ENCODE measurements around the gene C16orf54.
A peak's percentile ranks its signal among the peaks of the same experiment; 100 is the strongest.

C16orf54 gene

DNA sequence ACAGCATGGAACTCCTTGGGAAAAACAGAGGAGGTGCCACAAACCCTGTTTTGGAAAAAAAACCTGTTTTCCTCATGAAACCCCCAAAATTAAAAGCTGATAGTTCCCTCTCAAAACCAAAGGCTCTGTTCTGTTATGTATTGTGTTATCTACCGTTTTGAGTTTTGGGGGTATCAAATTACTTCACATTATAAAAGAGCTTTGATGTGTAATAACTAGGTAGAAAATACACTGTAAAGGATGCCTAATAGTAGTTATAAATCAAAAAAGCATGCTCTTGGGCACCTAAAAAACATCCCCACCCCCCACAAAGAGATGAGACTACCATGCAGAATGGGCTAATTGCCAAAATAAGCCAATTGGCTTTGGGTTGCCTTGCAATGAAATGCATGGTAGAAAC, 30.8 kb downstream of the C16orf54 start (continued):
- TF ChIP-seq, protein P1, sequence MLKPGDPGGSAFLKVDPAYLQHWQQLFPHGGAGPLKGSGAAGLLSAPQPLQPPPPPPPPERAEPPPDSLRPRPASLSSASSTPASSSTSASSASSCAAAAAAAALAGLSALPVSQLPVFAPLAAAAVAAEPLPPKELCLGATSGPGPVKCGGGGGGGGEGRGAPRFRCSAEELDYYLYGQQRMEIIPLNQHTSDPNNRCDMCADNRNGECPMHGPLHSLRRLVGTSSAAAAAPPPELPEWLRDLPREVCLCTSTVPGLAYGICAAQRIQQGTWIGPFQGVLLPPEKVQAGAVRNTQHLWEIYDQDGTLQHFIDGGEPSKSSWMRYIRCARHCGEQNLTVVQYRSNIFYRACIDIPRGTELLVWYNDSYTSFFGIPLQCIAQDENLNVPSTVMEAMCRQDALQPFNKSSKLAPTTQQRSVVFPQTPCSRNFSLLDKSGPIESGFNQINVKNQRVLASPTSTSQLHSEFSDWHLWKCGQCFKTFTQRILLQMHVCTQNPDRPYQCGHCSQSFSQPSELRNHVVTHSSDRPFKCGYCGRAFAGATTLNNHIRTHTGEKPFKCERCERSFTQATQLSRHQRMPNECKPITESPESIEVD (tag by site-specific recombination; IDR thresholded peaks at IDR 0.05) = peak; percentile 64
- no peak for TF ChIP-seq ZNF768 (tag by site-specific recombination; IDR thresholded peaks at IDR 0.05)
- no peak for TF ChIP-seq ZNF76 (tag by site-specific recombination; IDR thresholded peaks at IDR 0.05; ENCODE audit: borderline replicate concordance, low read depth)
- TF ChIP-seq, protein P2, sequence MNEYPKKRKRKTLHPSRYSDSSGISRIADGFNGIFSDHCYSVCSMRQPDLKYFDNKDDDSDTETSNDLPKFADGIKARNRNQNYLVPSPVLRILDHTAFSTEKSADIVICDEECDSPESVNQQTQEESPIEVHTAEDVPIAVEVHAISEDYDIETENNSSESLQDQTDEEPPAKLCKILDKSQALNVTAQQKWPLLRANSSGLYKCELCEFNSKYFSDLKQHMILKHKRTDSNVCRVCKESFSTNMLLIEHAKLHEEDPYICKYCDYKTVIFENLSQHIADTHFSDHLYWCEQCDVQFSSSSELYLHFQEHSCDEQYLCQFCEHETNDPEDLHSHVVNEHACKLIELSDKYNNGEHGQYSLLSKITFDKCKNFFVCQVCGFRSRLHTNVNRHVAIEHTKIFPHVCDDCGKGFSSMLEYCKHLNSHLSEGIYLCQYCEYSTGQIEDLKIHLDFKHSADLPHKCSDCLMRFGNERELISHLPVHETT (tag by site-specific recombination; IDR thresholded peaks at IDR 0.05) = no peak
- no peak for TF ChIP-seq ZNF555 (tag by site-specific recombination; conservative IDR thresholded peaks at IDR 0.05)
- no peak for TF ChIP-seq ZNF223 (tag by site-specific recombination; IDR thresholded peaks at IDR 0.05)
- TF ChIP-seq, protein P3, sequence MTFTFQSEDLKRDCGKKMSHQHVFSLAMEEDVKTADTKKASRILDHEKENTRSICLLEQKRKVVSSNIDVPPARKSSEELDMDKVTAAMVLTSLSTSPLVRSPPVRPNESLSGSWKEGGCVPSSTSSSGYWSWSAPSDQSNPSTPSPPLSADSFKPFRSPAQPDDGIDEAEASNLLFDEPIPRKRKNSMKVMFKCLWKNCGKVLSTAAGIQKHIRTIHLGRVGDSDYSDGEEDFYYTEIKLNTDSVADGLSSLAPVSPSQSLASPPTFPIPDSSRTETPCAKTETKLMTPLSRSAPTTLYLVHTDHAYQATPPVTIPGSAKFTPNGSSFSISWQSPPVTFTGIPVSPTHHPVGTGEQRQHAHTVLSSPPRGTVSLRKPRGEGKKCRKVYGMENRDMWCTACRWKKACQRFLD (tag by site-specific recombination; IDR thresholded peaks at IDR 0.05) = no peak
- TF ChIP-seq ZNF544 (tag by site-specific recombination; IDR thresholded peaks at IDR 0.05) = no peak
- no peak for TF ChIP-seq ZNF114 (tag by site-specific recombination; IDR thresholded peaks at IDR 0.05)
- TF ChIP-seq ZNF843 (tag by site-specific recombination; IDR thresholded peaks at IDR 0.05) = peak; percentile 34; the same call in 1 of the 2 replicates
- TF ChIP-seq MZF1 (tag by site-specific recombination; IDR thresholded peaks at IDR 0.05; ENCODE audit: borderline replicate concordance) = no peak
- TF ChIP-seq, protein P4, sequence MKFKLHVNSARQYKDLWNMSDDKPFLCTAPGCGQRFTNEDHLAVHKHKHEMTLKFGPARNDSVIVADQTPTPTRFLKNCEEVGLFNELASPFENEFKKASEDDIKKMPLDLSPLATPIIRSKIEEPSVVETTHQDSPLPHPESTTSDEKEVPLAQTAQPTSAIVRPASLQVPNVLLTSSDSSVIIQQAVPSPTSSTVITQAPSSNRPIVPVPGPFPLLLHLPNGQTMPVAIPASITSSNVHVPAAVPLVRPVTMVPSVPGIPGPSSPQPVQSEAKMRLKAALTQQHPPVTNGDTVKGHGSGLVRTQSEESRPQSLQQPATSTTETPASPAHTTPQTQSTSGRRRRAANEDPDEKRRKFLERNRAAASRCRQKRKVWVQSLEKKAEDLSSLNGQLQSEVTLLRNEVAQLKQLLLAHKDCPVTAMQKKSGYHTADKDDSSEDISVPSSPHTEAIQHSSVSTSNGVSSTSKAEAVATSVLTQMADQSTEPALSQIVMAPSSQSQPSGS (tag by site-specific recombination; IDR thresholded peaks at IDR 0.05; ENCODE audit: low read depth) = no peak
- TF ChIP-seq, protein P5, sequence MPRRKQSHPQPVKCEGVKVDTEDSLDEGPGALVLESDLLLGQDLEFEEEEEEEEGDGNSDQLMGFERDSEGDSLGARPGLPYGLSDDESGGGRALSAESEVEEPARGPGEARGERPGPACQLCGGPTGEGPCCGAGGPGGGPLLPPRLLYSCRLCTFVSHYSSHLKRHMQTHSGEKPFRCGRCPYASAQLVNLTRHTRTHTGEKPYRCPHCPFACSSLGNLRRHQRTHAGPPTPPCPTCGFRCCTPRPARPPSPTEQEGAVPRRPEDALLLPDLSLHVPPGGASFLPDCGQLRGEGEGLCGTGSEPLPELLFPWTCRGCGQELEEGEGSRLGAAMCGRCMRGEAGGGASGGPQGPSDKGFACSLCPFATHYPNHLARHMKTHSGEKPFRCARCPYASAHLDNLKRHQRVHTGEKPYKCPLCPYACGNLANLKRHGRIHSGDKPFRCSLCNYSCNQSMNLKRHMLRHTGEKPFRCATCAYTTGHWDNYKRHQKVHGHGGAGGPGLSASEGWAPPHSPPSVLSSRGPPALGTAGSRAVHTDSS (tag by site-specific recombination; IDR thresholded peaks at IDR 0.05) = no peak
- no peak for TF ChIP-seq SCRT2 (tag by site-specific recombination; IDR thresholded peaks at IDR 0.05)
- TF ChIP-seq OSR2 (tag by site-specific recombination; IDR thresholded peaks at IDR 0.05) = 0 out of 2 replicates have a peak, but pooled peaks have one; percentile 10
- no peak for TF ChIP-seq IKZF3 (tag by site-specific recombination; IDR thresholded peaks at IDR 0.05)
- TF ChIP-seq, protein P6, sequence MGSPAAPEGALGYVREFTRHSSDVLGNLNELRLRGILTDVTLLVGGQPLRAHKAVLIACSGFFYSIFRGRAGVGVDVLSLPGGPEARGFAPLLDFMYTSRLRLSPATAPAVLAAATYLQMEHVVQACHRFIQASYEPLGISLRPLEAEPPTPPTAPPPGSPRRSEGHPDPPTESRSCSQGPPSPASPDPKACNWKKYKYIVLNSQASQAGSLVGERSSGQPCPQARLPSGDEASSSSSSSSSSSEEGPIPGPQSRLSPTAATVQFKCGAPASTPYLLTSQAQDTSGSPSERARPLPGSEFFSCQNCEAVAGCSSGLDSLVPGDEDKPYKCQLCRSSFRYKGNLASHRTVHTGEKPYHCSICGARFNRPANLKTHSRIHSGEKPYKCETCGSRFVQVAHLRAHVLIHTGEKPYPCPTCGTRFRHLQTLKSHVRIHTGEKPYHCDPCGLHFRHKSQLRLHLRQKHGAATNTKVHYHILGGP (tag by site-specific recombination; IDR thresholded peaks at IDR 0.05) = no peak
- TF ChIP-seq ZNF174 (tag by site-specific recombination; IDR thresholded peaks at IDR 0.05) = no peak
- TF ChIP-seq ZNF157 (tag by site-specific recombination; IDR thresholded peaks at IDR 0.05) = no peak
- TF ChIP-seq, protein P7, sequence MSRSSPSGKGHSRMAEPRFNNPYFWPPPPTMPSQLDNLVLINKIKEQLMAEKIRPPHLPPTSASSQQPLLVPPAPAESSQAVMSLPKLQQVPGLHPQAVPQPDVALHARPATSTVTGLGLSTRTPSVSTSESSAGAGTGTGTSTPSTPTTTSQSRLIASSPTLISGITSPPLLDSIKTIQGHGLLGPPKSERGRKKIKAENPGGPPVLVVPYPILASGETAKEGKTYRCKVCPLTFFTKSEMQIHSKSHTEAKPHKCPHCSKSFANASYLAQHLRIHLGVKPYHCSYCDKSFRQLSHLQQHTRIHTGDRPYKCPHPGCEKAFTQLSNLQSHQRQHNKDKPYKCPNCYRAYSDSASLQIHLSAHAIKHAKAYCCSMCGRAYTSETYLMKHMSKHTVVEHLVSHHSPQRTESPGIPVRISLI (tag by site-specific recombination; IDR thresholded peaks at IDR 0.05) = no peak
- no peak for TF ChIP-seq ZNF23 (tag by site-specific recombination; IDR thresholded peaks at IDR 0.05; ENCODE audit: borderline replicate concordance)
- TF ChIP-seq, protein P8, sequence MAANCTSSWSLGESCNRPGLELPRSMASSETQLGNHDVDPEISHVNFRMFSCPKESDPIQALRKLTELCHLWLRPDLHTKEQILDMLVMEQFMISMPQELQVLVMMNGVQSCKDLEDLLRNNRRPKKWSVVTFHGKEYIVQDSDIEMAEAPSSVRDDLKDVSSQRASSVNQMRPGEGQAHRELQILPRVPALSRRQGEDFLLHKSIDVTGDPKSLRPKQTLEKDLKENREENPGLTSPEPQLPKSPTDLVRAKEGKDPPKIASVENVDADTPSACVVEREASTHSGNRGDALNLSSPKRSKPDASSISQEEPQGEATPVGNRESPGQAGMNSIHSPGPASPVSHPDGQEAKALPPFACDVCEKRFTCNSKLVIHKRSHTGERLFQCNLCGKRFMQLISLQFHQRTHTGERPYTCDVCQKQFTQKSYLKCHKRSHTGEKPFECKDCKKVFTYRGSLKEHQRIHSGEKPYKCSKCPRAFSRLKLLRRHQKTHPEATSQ (tag by site-specific recombination; IDR thresholded peaks at IDR 0.05) = no peak
- peak; percentile 16; the same call in 1 of the 2 replicates for TF ChIP-seq GLIS1 (tag by site-specific recombination; IDR thresholded peaks at IDR 0.05)
- TF ChIP-seq ZFP3 (tag by site-specific recombination; IDR thresholded peaks at IDR 0.05; ENCODE audit: low read depth) = no peak
- no peak for TF ChIP-seq ZNF571 (tag by site-specific recombination; IDR thresholded peaks at IDR 0.05)

Data from HEK293 (cell line).